Lung (tissue), 12 donors: ENCODE data around the gene TMPRSS3. TPM values are rescaled to one million over a fixed set of nuclear protein-coding genes. Genes with fewer than 3 reads are reported as not detected.

Source experiments
- ATAC-seq: fragments of 200-7000 bp; cut with Tn5 transposase; one replicate; pipeline ENCODE4 v1.9.1; 2020; ENCODE audit warnings: moderate number of reproducible peaks; ENCODE audit not compliant: insufficient read depth, low FRiP score
- DNase-seq, 3 donors: peaks; one replicate each; pipeline ENCODE4 v3.0.0-alpha.2; 2013 to 2017
- H3K27ac ChIP-seq, 2 donors: one replicate each; pipeline ENCODE4 v1.5.1; 2013; ENCODE audit warnings: mild to moderate bottlenecking in 2 of 2, moderate library complexity in 2 of 2, control low read depth in 1 of 2, inconsistent platforms in 1 of 2, low read depth in 1 of 2, low read length in 1 of 2
- H3K27me3 ChIP-seq, 3 donors: one replicate each; pipeline ENCODE4 v1.5.1; 2013; ENCODE audit warnings: low read length in 2 of 3; ENCODE audit not compliant: control insufficient read depth in 3 of 3, insufficient read depth in 3 of 3
- H3K36me3 ChIP-seq, 4 donors: one replicate each; pipeline ENCODE4 v1.5.1; 2013; ENCODE audit warnings: low read length in 4 of 4, mild to moderate bottlenecking in 1 of 4, moderate library complexity in 1 of 4; ENCODE audit not compliant: control insufficient read depth in 4 of 4, insufficient read depth in 4 of 4
- H3K4me1 ChIP-seq, 5 donors: one replicate each; pipeline ENCODE4 v1.5.1; 2013; ENCODE audit warnings: low read length in 5 of 5, mild to moderate bottlenecking in 2 of 5, moderate library complexity in 1 of 5; ENCODE audit not compliant: control insufficient read depth in 5 of 5, insufficient read depth in 5 of 5
- H3K4me3 ChIP-seq: one replicate; pipeline ENCODE4 v1.5.1; 2013; ENCODE audit warnings: mild to moderate bottlenecking, control low read depth, moderate library complexity
- H3K9ac ChIP-seq, 2 donors: one replicate each; pipeline ENCODE4 v1.5.1; 2013; ENCODE audit warnings: low read length in 2 of 2, control low read depth in 1 of 2; ENCODE audit not compliant: insufficient read depth in 1 of 2
- H3K9me3 ChIP-seq, 4 donors: one replicate each; pipeline ENCODE4 v1.5.1; 2013; ENCODE audit warnings: low read length in 3 of 4, mild to moderate bottlenecking in 1 of 4, moderate library complexity in 1 of 4; ENCODE audit not compliant: control insufficient read depth in 4 of 4, insufficient read depth in 3 of 4
- CTCF ChIP-seq: IDR thresholded peaks from 2 replicates; pipeline ENCODE4 v1.5.1; 2012; ENCODE audit warnings: mild to moderate bottlenecking; ENCODE audit errors: control extremely low read depth, extremely low read depth
- WGBS, 2 donors: extraction: QIAGEN DNeasy Blood & Tissue Kit; methylation state at CpG; one replicate each; pipeline ENCODE4 v1.1.7; 2013; 5-methylcytosine and 5-hydroxymethylcytosine counted together
- polyA plus RNA-seq, 2 donors: library from polyadenylated mRNA; stranded (reverse); fragments of 200-250 nt; gene quantifications; one replicate each; pipeline ENCODE4 v1.2.1, GENCODE V29; 2013
- total RNA-seq, 2 donors: library from RNA; depleted of rRNA in 1 of 2; stranded (reverse); fragments of >200 nt in 1 of 2; gene quantifications; one replicate each; pipeline ENCODE4 v1.2.1, GENCODE V29; 2014 to 2021
- donor health status: control.
- donor health status: control.
- donor health status: Bipolar disorder and iron deficiency.
- donor health status: healthy.
- donor health status: DM: yes; HTN: yes; CAD: no.

TMPRSS3 gene
- total and polyA plus RNA-seq, 4 donors = 2.1 to 7.9 (median 4.2) TPM

GRCh38 chr21:42421018-42421793 lies 25.4 kb upstream of the TMPRSS3 start:
- ATAC-seq (no peak), DNase-seq (no peak)
- no peak overlapping the region for H3K4me3 ChIP-seq
- H3K27ac ChIP-seq = no peak overlapping the region
- peaks cover 0 to 2% (median 0%) of the 10 kb centered on the region in 4 donors for H3K9me3 ChIP-seq
- peaks cover 0 to 2% (median 0%) of the 10 kb centered on the region in 3 donors for H3K27me3 ChIP-seq
- H3K9ac ChIP-seq = no peak overlapping the region
- TF ChIP-seq CTCF = no peak
- H3K36me3 ChIP-seq = no peaks in the 10 kb centered on the region
- WGBS, 2 donors = 58 to 74% methylated on average over 3 of the region's 3 CpGs
- H3K4me1 ChIP-seq = no peaks in the 10 kb centered on the region

- Histone ChIP-seq H3K9me3 (peaks cover 0 to 2% (median 0%) of the 10 kb centered on the region in 4 donors), H3K36me3 (no peaks in the 10 kb centered on the region), H3K4me1 (no peaks in the 10 kb centered on the region), H3K4me3 (no peak overlapping the region), H3K27ac (no peak overlapping the region), H3K9ac (no peak overlapping the region), H3K27me3 (peaks cover 0 to 2% (median 0%) of the 10 kb centered on the region in 3 donors)
- 97% methylated on average over 6 of the region's 6 CpGs for WGBS, 2 donors
- TF ChIP-seq CTCF = no peak
- ATAC-seq = no peak
- no peak for DNase-seq
Measured at GRCh38 chr21:42419845-42420244, 24.0 kb upstream of the TMPRSS3 start.

- peaks cover 0 to 2% (median 0%) of the 10 kb centered on the region in 3 donors for H3K27me3 ChIP-seq
- H3K36me3 ChIP-seq = no peaks in the 10 kb centered on the region
- H3K9ac ChIP-seq = no peak overlapping the region
- peaks cover 0 to 2% (median 0%) of the 10 kb centered on the region in 5 donors for H3K4me1 ChIP-seq
- no peak overlapping the region for H3K4me3 ChIP-seq
- no peak for DNase-seq
- 68 to 77% methylated on average over 4 of the region's 4 CpGs for WGBS, 2 donors
- H3K9me3 ChIP-seq = peaks cover 0 to 2% (median 0%) of the 10 kb centered on the region in 4 donors
- no peak overlapping the region for H3K27ac ChIP-seq
- ATAC-seq = no peak
- no peak for TF ChIP-seq CTCF
Measured at GRCh38 chr21:42418886-42419285, 23.0 kb upstream of the TMPRSS3 start.
